Stromal cell of bone marrow (primary cell): ENCODE results near the gene GCNT2.
"Not testable (repeated sequence)": the region's sequence is repeated elsewhere in the genome, so short reads cannot be mapped to it uniquely, and the experiment has no call there.

ENCODE experiments used
- DNase-seq: peaks from one replicate; pipeline ENCODE4 v3.0.0-alpha.2; 2012; ENCODE audit warnings: low read depth

The GCNT2 gene

DNA sequence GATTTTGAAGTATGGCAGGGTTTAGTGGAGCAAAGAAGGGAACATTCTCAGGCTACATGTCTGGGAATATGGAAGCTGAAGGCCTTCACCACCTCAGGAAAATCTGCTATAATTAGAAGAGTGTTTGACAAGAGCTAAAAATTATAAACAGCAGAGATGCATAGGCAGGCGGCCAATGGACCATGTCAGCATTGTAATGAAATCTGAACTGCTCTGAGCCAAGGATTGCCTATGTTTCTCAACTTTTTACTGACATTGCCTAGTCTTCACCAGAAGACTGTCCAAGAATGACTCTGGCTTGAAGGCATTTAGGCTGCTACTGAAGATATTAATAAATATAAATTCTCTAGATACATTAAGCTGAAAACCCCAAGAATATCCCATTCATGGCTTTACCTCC is 89.1 kb downstream of the GCNT2 start:
- DNase-seq: peak; percentile 11

DNA sequence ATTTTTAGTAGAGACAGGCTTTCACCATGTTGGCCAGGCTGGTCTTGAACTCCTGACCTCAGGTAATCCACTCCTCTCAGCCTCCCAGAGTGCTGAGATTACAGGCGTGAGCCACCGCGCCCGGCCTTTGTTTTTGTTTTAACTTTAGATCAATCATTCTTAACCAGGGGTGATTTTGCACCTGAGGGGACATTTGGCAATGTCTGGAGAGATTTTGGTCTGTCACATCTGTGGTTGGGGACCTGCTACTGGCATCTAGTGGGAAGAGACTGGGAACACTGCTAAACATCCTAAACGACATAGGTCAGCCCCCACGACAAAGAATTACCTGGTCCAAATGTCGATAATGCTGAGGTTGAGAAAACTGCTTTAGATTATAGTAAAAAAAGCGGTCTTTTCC is 91.0 kb downstream of the GCNT2 start:
- no peak for DNase-seq

DNA sequence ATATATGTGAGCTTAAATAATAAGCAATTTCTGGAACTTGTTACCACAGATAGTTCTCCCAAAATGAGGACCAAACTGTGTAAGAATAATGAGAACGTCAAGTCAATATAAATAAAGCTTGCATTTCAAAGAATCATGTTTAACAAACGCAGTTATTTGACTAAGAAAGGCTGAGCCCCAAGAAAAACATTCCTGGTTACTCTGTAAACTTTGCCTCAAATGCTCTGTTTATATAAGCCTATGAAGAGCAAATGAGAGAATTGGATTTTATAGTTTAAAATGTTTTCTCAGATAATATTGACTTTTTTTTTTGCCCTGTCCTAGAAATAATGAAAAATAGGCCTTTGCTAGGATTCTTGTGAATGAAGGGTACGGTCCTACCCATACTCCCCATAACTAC is 91.9 kb downstream of the GCNT2 start:
- peak; percentile 17 for DNase-seq

DNA sequence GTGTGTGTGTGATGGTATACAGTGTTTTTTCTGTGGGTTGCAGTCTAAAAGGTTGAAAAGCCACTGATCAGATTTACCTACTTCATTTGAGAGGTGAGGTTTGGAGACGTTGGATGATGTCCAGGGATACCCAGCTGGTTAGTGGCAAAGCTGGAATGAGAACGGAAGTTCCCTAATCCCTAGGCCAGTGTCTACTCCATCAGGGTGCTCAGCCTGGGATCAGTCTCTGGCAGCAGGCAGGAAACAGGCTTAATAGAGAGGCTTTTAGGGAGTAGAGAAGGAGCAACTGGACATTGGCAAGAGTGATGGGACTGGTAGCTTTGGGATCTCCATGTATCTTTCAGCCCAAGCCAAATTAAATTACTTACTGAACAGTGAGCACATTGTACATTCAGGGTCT is 92.6 kb downstream of the GCNT2 start:
- DNase-seq: no peak

DNA sequence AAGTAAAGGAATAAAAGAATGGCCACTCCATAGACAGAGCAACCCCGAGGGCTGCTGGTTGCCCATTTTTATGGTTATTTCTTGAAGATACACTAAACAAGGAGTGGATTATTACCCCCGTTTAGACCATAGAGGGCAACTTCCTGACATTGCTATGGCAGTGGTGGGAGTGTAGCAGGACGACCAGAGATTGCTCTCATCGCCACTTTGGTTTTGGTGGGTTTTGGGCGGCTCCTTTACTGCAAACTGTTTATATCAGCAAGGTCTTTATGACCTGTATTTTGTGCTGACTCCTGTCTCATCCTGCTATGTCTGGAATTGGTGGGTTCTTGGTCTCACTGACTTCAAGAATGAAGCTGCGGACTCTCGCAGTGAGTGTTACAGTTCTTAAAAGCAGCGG is 94.5 kb downstream of the GCNT2 start:
- DNase-seq: no peak

DNA sequence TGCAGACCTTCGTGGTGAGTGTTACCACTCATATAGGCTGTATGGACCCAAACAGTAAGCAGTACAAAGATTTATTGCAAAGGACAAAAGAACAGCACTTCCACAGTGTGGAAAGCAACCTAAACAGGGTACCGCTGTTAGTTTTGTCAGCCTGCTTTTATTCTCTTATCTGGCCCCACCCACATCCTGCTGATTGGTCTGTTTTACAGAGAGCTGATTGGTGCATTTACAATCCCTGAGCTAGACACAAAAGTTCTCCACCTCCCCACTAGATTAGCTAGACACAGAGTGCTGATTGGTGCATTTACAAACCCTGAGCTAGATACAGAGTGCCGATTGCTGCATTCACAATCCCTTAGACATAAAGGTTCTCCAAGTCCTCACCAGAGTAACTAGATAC is 95.1 kb downstream of the GCNT2 start:
- DNase-seq: not testable (repeated sequence)

DNA sequence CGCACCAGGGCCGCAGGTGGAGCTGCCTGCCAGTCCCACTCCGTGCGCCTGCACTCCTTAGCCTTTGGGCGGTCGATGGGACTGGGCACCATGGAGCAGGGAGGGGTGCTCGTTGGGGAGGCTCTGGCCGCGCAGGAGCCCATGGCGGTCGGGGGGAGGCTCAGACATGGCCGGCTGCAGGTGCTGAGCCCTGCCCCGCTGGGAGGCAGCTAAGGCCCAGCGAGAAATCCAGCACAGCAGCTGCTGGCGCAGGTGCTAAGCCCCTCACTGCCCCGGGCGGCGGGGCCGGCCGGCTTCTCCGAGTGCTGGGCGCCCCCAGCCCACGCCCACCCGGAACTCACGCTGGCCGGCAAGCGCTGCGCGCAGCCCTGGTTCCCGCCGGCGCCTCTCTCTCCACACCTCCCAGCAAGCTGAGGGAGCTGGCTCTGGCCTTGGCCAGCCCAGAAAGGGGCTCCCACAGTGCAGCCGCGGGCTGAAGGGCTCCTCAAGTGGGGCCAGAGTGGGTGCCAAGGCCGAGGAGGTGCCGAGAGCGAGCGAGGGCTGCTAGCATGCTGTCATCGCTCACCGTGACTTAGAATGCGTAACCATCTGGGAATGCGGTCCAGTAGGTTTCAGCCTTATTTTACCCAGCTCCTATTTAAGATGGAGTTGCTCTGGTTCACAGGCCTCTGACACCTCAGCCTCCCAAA is 96.0 kb downstream of the GCNT2 start:
- no peak for DNase-seq

DNA sequence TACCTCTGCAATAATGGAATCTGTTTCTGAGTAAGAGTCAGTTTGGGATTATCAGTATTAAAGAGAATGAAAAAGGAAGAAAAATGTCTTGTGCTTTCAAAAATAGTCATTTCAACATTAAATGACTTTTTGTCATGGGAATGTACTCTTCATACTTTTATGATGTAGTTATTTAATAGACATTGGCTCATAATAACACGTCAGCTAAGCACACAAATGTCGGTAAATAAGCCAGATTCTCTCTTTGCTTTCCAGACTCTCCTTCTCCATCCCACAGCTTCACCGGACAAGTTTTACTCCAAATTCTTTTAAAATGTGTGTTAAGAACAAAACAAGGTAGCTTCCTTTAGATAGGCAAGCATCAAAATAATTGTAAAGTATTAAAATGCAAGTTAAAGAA is 97.3 kb downstream of the GCNT2 start:
- no peak for DNase-seq

DNA sequence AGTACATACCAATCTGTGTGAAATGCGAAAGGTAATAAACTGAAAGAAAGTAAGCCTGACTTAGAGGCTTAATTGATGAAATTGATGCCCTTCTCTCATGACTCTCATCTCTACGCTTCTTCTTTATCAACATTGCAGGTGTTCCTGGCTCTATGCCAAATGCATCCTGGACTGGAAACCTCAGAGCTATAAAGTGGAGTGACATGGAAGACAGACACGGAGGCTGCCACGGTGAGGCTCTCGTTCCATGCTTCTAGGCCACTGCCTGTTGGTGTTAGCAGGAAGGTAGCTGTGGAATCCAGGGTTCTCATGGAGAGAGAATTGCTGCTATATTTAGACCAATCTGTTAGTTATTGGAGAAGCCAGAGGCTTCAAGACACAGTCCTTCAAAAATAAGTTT is 100.1 kb downstream of the GCNT2 start:
- no peak for DNase-seq

DNA sequence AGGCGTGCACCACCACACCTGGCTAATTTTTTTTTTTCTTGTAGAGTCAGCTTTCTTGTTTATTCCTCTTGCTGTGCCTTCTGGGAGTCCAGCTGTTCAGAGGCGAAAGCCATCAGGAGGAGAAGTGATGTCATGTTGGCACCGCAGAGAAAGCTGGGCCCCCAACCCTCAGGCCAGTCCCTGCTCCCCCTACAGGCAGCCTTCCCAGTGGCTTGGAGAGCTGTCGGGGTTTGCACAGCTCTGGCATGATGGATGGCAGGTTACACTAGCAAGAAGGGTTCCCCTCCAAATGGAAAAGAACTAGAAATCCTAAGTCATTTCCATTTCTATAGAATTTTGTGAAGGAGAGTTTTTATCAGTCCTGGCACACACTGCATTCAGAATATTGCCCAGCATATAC is 100.7 kb downstream of the GCNT2 start:
- no peak for DNase-seq

DNA sequence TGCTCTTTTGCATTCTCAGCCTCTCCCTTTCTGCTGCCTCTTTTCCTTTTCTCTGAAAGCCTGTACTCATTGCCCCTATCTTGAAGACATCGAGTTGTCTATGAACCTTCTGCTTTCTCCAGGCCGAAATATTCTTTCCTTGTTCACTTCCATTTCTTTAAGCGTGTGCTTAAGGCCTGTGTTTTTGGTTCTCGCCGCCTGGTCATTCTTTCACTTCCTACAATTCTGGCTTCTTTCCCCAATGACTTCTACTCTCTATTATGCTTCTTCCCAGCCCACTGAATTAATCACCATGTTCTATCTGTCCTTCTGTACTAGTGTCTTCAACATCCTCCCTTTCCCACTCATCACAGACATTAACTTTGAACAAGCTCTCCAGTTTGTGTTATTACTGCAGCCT is 103.7 kb downstream of the GCNT2 start:
- DNase-seq: no peak

DNA sequence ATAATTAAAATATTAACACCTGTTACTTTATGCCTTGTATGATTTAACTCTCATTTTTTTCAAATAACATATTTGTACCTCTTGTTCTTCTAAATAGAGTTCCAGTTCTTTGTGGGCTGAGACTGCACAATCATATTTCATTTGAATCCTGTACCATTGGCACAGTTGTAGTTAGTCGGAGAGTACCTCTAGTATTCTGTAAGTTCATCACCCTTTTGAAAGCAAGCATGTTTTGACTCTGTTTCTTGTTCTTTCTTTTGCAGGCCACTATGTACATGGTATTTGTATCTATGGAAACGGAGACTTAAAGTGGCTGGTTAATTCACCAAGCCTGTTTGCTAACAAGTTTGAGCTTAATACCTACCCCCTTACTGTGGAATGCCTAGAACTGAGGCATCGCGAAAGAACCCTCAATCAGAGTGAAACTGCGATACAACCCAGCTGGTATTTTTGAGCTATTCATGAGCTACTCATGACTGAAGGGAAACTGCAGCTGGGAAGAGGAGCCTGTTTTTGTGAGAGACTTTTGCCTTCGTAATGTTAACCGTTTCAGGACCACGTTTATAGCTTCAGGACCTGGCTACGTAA is 105.1 kb downstream of the GCNT2 start:
- no peak for DNase-seq

DNA sequence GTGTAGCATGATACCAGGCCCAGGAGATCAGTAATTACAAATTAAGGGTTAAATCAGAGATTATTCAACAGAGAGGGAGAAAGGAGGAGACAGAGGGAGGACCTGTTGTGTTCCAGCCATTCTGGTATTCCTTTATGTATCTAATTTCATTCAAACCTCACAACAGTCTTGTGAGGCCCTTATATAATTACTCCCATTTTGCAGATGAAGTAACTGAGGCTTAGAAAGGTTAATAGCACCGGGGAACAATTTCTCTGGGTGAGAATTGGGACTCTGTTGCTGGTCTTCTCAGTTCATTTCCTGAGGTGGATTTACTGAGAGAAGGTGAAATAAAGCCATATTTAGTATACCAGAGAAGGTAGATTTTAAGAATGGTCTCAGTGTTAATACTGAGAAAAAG is 106.6 kb downstream of the GCNT2 start:
- no peak for DNase-seq

DNA sequence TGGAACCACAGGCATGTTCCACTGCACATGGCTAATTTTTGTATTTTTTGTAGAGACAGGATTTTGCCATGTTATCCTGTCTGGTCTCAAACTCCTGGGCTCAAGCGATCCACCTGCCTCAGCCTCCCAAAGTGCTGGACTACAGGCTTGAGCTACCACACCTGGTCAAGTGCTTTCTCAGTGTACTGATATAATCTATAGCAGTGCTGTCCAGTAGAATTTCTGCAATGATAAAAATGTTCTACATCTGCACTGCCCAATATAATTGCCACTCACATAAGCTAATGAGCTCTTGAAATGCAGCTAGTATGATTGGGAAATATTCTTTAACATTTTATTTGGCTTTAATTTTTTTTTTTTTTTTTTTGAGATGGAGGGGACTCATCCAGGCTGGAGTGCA is 109.0 kb downstream of the GCNT2 start:
- no peak for DNase-seq

DNA sequence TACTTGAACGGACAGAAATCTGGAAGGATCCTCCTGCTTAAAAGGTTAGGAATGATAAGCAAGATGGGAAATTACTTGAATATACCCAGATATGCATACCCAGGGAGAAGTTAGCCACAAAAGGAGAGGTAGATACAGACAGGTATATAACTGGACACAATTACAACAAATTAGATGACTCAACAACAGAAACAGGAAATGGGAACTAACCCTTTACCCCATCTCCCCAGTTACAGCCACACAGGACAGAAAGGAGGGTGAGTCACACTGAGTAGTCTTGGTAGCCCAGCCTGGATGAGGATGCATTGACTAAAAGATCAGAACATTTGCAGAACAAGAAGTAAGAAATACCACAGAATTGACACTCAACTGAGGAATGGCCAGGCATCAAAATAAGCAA is 112.1 kb downstream of the GCNT2 start:
- DNase-seq: peak; percentile 34

DNA sequence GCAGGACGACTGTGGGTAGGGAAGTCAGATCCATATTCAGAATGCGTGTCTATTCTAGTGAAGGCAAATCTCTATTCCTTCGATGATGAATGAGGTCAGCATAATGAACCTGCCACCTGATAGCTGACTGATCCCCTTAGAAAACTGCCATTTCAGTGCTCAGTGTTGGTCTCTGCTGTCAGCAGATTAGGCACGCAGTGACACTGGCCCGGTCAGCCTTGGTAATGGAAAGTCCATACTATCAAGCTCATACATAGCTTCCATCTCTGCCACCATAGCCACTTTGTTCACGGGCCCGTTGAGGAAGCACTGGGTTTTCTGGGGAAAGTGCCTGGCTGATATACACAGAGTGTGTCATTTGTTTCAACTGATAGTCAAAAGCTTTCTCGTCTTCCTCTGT is 119.3 kb downstream of the GCNT2 start:
- DNase-seq: no peak

DNA sequence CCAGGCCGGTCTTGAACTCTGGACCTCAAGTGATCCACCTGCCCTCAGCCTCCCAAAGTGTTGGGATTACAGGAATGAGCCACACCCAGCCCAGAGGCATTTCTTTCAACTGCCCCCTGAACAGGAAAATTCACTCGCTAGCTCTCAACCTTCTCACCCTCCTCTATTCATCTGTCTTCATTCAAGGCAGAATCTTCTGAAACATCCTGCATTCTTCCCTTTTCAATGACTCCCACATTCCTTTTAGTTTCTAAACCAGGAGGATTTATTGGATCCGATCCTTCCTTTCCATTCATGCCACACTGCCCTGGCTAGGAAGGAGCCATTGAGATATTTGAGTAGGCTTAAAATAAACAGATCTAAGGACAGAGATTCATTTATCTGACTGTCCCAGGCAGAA is 120.4 kb downstream of the GCNT2 start:
- no peak for DNase-seq

DNA sequence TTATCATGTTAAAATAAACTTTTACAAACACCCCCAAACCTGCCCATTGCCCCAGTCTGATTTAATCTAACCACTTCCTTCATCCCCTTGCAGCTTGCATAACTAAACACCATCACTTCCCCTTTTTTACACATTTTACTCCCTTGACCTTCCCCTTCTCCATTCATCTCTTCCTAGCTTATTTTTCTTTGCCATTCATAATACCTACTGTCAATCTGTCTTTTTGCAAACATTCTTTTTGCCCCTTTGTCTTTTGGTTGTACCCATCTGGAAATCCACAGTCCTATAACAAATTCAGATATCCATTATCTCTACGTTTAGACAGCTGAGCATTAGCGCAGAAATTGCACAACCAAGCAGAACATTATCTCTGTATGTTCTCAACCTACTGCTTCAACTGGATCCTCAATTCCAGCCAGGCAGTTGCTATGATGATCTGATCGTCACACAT is 122.1 kb downstream of the GCNT2 start:
- no peak for DNase-seq

DNA sequence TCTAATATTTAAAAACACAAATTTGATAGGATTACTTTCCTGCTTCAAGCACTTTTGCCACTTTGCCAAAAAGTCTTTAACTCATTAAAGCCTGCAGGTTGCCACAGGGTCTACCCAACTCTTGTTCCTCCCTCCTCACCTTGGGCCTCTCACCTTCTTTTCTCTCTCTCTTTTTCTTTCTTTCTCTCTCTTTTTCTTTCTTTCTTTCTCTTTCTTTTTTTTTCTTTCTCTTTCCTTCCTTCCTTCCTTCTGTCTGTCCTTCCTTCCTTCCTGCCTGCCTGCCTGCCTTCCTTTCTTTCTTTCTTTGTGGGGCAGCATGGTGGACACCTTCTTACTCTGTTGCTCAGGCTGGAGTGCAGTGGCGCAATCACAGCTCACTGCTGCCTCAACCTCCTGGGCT is 123.1 kb downstream of the GCNT2 start:
- DNase-seq: no peak

DNA sequence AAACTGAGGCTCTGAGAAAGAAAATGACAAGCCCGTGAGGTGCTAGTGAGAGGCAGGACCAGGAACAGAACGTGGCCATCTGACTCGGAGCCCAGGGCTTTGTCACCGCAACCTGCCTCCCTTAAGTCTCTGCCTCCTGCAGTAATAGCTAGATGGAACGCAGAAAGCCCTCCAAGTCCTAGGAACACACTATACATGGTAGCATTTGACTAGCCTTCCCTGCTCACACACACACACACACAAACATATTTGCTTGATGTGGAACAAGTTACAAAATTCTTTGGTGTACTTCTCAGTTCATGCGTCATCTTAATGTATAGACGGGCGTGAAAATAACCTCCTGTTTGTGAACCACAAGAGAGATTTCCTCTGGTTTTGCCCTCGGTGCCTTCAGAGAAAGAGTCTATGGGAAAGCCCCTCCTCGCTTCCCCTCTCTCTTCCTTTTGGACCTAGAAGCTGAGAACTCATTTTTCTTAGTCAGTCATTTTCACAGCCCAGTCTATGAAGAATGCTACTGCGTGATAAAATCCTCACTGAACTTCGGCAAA is 134.4 kb downstream of the GCNT2 start:
- no peak for DNase-seq

DNA sequence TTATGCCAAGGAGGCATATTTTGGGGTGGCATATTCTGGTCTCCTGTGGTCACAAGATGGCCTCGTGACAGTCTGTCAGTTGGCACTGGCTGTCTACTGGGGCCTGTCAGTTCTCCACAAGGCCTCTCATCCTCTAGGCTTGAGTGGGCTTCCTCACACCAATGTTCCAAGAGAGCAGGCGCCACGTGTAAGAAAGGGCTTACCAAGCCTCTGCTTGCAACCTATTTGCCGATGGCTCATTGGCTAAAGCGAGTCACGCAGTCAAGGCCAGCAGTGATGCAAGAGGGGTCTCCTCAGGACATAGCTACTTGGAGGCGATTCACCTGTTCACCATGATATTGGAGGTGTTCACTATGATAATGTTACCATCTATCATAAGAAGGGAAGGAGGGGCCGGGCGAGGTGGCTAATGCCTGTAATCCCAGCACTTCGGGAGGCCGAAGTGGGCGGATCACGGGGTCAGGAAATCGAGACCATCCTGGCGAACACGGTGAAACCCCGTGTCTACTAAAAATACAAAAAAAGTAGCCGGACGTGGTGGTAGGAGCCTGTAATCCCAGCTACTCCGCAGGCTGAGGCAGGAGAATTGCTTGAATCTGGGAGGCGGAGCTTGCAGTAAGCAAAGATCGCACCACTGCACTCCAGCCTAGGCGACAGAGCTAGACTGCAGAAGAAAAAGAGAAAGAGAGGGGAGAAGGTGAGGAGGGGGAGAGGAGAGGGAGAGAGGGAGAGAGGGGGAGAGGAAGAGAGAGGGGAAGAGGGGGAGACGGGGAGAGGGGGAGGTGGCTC is 138.0 kb downstream of the GCNT2 start:
- no peak for DNase-seq

DNA sequence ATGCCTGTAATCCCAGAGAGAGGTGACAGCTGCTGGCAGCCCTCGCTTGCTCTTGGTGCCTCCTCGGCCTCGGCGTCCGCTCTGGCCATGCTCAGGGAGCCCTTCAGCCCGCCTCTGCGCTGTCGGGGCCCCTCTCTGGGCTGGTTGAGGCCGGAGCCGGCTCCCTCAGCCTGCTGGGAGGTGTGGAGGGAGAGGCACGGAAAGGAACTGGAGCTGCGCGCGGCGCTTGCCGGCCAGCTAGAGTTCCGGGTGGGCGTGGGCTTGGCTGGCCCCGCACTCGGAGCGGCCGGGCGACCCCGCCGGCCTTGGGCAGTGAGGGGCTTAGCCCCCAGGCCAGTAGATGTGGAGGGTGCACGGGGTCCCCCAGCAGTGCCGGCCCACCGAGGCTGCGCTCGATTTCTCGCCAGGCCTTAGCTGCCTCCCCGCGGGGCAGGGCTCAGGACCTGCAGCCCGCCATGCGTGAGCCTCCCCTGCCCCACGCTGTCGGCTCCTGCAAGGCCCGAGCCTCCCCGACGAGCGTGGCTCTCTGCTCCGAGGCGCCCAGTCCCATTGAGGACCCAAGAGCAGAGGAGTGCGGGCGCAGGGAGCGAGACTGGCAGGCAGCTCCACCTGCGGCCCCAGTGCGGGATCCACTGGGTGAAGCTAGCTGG is 138.7 kb downstream of the GCNT2 start:
- no peak for DNase-seq
